GM12878 (cell line): Measurements from ENCODE around the gene ATAD2B. TPM values are rescaled to one million over a fixed set of nuclear protein-coding genes. Genes with fewer than 3 reads are reported as not detected.

Experiments
- BACH1 ChIP-seq: fragments of 450-650 bp; IDR thresholded peaks from 2 replicates; pipeline ENCODE4 v1.6.1; 2017; ENCODE audit warnings: mild to moderate bottlenecking, borderline replicate concordance
- CBX5 ChIP-seq: sonication (generic); IDR thresholded peaks from 2 replicates; pipeline ENCODE4 v1.6.1; 2016; ENCODE audit warnings: low read depth, moderate library complexity, mild to moderate bottlenecking, inconsistent platforms
- CREB1 ChIP-seq: IDR thresholded peaks from 2 replicates; pipeline ENCODE4 v1.6.1; 2012; ENCODE audit warnings: low read depth, mild to moderate bottlenecking, inconsistent platforms
- DPF2 ChIP-seq: fragments of 450-650 bp; IDR thresholded peaks from 2 replicates; pipeline ENCODE4 v1.6.1; 2017; ENCODE audit warnings: mild to moderate bottlenecking
- EED ChIP-seq: sonication (generic); IDR thresholded peaks from 2 replicates; pipeline ENCODE4 v1.6.1; 2016; ENCODE audit warnings: antibody characterized with exemption, low read depth
- EZH2 ChIP-seq: IDR thresholded peaks from 2 replicates; pipeline ENCODE4 v1.6.1; 2012; ENCODE audit warnings: low read depth, mild to moderate bottlenecking, control low read depth, inconsistent platforms, low read length, borderline replicate concordance; ENCODE audit not compliant: control insufficient read depth
- GATAD2B ChIP-seq: fragments of 450-650 bp; conservative IDR thresholded peaks from 2 replicates; pipeline ENCODE4 v1.6.1; 2017; ENCODE audit warnings: low read depth, mild to moderate bottlenecking, moderate library complexity
- HDAC6 ChIP-seq: fragments of 200-600 bp; sonication (generic); IDR thresholded peaks from one replicate; pipeline ENCODE4 v1.8.0; 2017; ENCODE audit warnings: antibody characterized with exemption; ENCODE audit not compliant: unreplicated experiment
- IKZF1 ChIP-seq: fragments of 450-650 bp; conservative IDR thresholded peaks from 2 replicates; pipeline ENCODE4 v1.6.1; 2017; ENCODE audit warnings: antibody characterized with exemption, mild to moderate bottlenecking
- JUNB ChIP-seq: IDR thresholded peaks from 2 replicates; pipeline ENCODE4 v1.6.1; 2016; ENCODE audit warnings: antibody characterized with exemption, mild to moderate bottlenecking
- KDM1A ChIP-seq: fragments of 200-600 bp; sonication (generic); IDR thresholded peaks from 2 replicates; pipeline ENCODE4 v1.6.1; 2016; ENCODE audit warnings: borderline replicate concordance
- LARP7 ChIP-seq: fragments of 450-650 bp; IDR thresholded peaks from 2 replicates; pipeline ENCODE4 v1.6.1; 2017; ENCODE audit warnings: mild to moderate bottlenecking
- MEF2B ChIP-seq: fragments of 450-650 bp; IDR thresholded peaks from 2 replicates; pipeline ENCODE4 v1.6.1; 2018; ENCODE audit warnings: mild to moderate bottlenecking, moderate library complexity; ENCODE audit not compliant: partially characterized antibody, poor library complexity, severe bottlenecking
- MYB ChIP-seq: fragments of 150-350 bp; IDR thresholded peaks from 2 replicates; pipeline ENCODE4 v1.6.1; 2014; ENCODE audit warnings: mild to moderate bottlenecking, low read depth, low read length, borderline replicate concordance
- NBN ChIP-seq: fragments of 450-650 bp; IDR thresholded peaks from 2 replicates; pipeline ENCODE4 v1.6.1; 2016
- NFXL1 ChIP-seq: fragments of 450-650 bp; IDR thresholded peaks from 2 replicates; pipeline ENCODE4 v1.6.1; 2017; ENCODE audit warnings: antibody characterized with exemption, mild to moderate bottlenecking, borderline replicate concordance
- NFYB ChIP-seq: IDR thresholded peaks from 2 replicates; pipeline ENCODE4 v1.6.1; 2011; ENCODE audit warnings: low read depth, mild to moderate bottlenecking, low read length, improper control_type of control experiment, moderate library complexity; ENCODE audit not compliant: insufficient read depth
- SIN3A ChIP-seq: IDR thresholded peaks from 2 replicates; pipeline ENCODE4 v1.6.1; 2012; ENCODE audit warnings: low read depth, low read length, improper control_type of control experiment
- SUPT20H ChIP-seq: IDR thresholded peaks from 2 replicates; pipeline ENCODE4 v1.6.1; 2011; ENCODE audit warnings: low read depth, mild to moderate bottlenecking, low read length, moderate library complexity, borderline replicate concordance; ENCODE audit not compliant: control insufficient read depth
- TBL1XR1 ChIP-seq: IDR thresholded peaks from 2 replicates; pipeline ENCODE4 v1.6.1; 2012; ENCODE audit warnings: low read depth, low read length, improper control_type of control experiment
- ZZZ3 ChIP-seq: IDR thresholded peaks from 2 replicates; pipeline ENCODE4 v1.6.1; 2011; ENCODE audit warnings: low read depth; ENCODE audit not compliant: control insufficient read depth, insufficient read length
- polyA plus RNA-seq, 11 experiments: library from polyadenylated mRNA; depleted of rRNA in 4 of 11; unstranded in 6 of 11; stranded (reverse) in 5 of 11; fragments of >200 nt; fragmentation: Nextera tagmentation in 4 of 11; fragmentation: Illumina TruSeq in 1 of 11; extraction: Ambion mirVana in 4 of 11; extraction: Trizol in 1 of 11; gene quantifications; 1 replicate in 1 of 11; 2 replicates in 10 of 11; pipeline versions ENCODE4 v1.2.1 to v1.2.3, GENCODE V29; 2011 to 2016; ENCODE audit warnings: inconsistent platforms in 2 of 11, missing spikeins in 2 of 11, low read depth in 1 of 11
- total RNA-seq, 4 experiments: library from RNA; depleted of rRNA in 3 of 4; stranded (reverse); fragments of >200 nt in 3 of 4; fragmentation: Illumina TruSeq in 1 of 4; extraction: Trizol in 1 of 4; gene quantifications; 2 replicates each; pipeline versions ENCODE4 v1.2.1 to v1.2.3, GENCODE V29; 2013 to 2021
- TF ChIP-seq, protein P1 (sequence below): IDR thresholded peaks from 2 replicates; pipeline ENCODE4 v1.6.1; 2011; ENCODE audit warnings: borderline replicate concordance, low read depth, mild to moderate bottlenecking, moderate library complexity, low read length; ENCODE audit not compliant: insufficient read depth, poor library complexity, severe bottlenecking
- TF ChIP-seq, protein P2 (sequence below): fragments of 450-650 bp; IDR thresholded peaks from 2 replicates; pipeline ENCODE4 v1.6.1; 2017; ENCODE audit warnings: mild to moderate bottlenecking, moderate library complexity
- TF ChIP-seq, protein P3 (sequence below): fragments of 450-650 bp; conservative IDR thresholded peaks from 2 replicates; pipeline ENCODE4 v1.6.1; 2017; ENCODE audit warnings: mild to moderate bottlenecking, moderate library complexity
- TF ChIP-seq, protein P4 (sequence below): IDR thresholded peaks from 2 replicates; pipeline ENCODE4 v1.6.1; 2011; ENCODE audit warnings: low read depth, mild to moderate bottlenecking, low read length, moderate library complexity, borderline replicate concordance; ENCODE audit errors: extremely low read depth

The ATAD2B gene
- total and polyA plus RNA-seq, 10 of the 15 experiments (the other 5 are each of a cell fraction or from before 2014, with no cell fraction given): 3.6 to 29.9 (median 16.8) TPM

DNA sequence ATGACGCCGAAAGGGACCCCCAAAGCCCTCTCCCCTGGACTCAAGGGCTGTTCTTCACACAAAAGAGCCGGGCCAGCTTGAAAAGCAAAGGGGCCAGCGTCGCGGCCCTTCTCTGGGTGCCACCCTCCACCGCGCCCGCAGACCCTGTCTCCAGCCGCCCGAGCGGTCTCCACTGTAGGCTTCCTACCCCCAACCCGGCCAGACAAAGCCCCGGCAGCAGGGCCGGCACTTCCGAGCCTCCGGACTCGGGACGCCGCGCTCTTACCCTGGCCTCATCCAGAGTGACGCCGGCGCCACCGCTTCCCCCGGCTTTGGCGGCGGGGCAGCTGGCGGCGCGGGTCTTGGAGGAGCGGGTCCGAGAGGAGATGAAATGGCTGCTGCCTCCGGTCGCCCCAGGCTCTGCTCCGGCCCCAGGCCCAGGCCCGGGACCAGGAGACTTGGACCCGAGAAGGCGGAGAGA, 603 bp downstream of the ATAD2B start (continued):
- TF ChIP-seq TBL1XR1 (no peak), EZH2 (no peak), NBN (no peak), SIN3A (no peak; the same call in 1 of the 2 replicates), MEF2B (no peak), MYB (no peak), IKZF1 (peak; percentile 21; the same call in 1 of the 2 replicates), DPF2 (peak; percentile 72; the same call in 1 of the 2 replicates), BACH1 (no peak), GATAD2B (peak; percentile 80; the same call in 1 of the 2 replicates), SUPT20H (no peak), CREB1 (no peak), LARP7 (no peak), EED (no peak), CBX5 (no peak), NFXL1 (no peak), ZZZ3 (no peak), KDM1A (no peak), JUNB (no peak), NFYB (no peak), HDAC6 (no peak)
- TF ChIP-seq, protein P1, sequence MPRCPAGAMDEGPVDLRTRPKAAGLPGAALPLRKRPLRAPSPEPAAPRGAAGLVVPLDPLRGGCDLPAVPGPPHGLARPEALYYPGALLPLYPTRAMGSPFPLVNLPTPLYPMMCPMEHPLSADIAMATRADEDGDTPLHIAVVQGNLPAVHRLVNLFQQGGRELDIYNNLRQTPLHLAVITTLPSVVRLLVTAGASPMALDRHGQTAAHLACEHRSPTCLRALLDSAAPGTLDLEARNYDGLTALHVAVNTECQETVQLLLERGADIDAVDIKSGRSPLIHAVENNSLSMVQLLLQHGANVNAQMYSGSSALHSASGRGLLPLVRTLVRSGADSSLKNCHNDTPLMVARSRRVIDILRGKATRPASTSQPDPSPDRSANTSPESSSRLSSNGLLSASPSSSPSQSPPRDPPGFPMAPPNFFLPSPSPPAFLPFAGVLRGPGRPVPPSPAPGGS: no peak
- TF ChIP-seq, protein P2, sequence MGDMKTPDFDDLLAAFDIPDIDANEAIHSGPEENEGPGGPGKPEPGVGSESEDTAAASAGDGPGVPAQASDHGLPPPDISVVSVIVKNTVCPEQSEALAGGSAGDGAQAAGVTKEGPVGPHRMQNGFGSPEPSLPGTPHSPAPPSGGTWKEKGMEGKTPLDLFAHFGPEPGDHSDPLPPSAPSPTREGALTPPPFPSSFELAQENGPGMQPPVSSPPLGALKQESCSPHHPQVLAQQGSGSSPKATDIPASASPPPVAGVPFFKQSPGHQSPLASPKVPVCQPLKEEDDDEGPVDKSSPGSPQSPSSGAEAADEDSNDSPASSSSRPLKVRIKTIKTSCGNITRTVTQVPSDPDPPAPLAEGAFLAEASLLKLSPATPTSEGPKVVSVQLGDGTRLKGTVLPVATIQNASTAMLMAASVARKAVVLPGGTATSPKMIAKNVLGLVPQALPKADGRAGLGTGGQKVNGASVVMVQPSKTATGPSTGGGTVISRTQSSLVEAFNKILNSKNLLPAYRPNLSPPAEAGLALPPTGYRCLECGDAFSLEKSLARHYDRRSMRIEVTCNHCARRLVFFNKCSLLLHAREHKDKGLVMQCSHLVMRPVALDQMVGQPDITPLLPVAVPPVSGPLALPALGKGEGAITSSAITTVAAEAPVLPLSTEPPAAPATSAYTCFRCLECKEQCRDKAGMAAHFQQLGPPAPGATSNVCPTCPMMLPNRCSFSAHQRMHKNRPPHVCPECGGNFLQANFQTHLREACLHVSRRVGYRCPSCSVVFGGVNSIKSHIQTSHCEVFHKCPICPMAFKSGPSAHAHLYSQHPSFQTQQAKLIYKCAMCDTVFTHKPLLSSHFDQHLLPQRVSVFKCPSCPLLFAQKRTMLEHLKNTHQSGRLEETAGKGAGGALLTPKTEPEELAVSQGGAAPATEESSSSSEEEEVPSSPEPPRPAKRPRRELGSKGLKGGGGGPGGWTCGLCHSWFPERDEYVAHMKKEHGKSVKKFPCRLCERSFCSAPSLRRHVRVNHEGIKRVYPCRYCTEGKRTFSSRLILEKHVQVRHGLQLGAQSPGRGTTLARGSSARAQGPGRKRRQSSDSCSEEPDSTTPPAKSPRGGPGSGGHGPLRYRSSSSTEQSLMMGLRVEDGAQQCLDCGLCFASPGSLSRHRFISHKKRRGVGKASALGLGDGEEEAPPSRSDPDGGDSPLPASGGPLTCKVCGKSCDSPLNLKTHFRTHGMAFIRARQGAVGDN: no peak
- TF ChIP-seq, protein P3, sequence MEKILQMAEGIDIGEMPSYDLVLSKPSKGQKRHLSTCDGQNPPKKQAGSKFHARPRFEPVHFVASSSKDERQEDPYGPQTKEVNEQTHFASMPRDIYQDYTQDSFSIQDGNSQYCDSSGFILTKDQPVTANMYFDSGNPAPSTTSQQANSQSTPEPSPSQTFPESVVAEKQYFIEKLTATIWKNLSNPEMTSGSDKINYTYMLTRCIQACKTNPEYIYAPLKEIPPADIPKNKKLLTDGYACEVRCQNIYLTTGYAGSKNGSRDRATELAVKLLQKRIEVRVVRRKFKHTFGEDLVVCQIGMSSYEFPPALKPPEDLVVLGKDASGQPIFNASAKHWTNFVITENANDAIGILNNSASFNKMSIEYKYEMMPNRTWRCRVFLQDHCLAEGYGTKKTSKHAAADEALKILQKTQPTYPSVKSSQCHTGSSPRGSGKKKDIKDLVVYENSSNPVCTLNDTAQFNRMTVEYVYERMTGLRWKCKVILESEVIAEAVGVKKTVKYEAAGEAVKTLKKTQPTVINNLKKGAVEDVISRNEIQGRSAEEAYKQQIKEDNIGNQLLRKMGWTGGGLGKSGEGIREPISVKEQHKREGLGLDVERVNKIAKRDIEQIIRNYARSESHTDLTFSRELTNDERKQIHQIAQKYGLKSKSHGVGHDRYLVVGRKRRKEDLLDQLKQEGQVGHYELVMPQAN: no peak
- TF ChIP-seq, protein P4, sequence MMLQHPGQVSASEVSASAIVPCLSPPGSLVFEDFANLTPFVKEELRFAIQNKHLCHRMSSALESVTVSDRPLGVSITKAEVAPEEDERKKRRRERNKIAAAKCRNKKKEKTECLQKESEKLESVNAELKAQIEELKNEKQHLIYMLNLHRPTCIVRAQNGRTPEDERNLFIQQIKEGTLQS: no peak
